Mucosa of descending colon (tissue), 3 donors: ENCODE measurements around the gene SMURF1. TPM values are rescaled to one million over a fixed set of nuclear protein-coding genes. Genes with fewer than 3 reads are reported as not detected.

Source experiments
- ATAC-seq: fragments of 200-7000 bp; cut with Tn5 transposase; one replicate; pipeline ENCODE4 v1.9.1; 2020; ENCODE audit warnings: mild to moderate bottlenecking, moderate library complexity
- DNase-seq, 3 donors: peaks; one replicate each; pipeline ENCODE4 v3.0.0-alpha.2; 2020
- H3K36me3 ChIP-seq: fragments of 200-600 bp; one replicate; pipeline ENCODE4 v1.8.0; 2021; ENCODE audit warnings: low read depth, mild to moderate bottlenecking
- H3K4me1 ChIP-seq: fragments of 200-600 bp; one replicate; pipeline ENCODE4 v1.8.0; 2021; ENCODE audit warnings: low read depth, mild to moderate bottlenecking
- H3K4me3 ChIP-seq: fragments of 200-600 bp; one replicate; pipeline ENCODE4 v1.8.0; 2021; ENCODE audit warnings: mild to moderate bottlenecking
- H3K9me3 ChIP-seq: fragments of 200-600 bp; one replicate; pipeline ENCODE4 v1.8.0; 2021; ENCODE audit warnings: mild to moderate bottlenecking
- CTCF ChIP-seq: fragments of 200-600 bp; IDR thresholded peaks from one replicate; pipeline ENCODE4 v1.8.0; 2022; ENCODE audit warnings: antibody characterized with exemption, mild to moderate bottlenecking
- intact Hi-C, 2 donors: fragments of 100-400 bp; cut with DNase I in 1 of 2; cut with micrococcal nuclease in 1 of 2; formaldehyde crosslinking; loops; one replicate each; pipeline versions ENCODE4 v1.11.0 to v1.11.1; 2022; cut with DNase I, micrococcal nuclease
- total RNA-seq, 3 donors: library from RNA; stranded (reverse); fragmentation: NEBNext Ultra II Directional in 2 of 3; extraction: Animal tissue kit (Norgen Biotek cat#: 25700) in 2 of 3; gene quantifications; one replicate each; pipeline versions ENCODE4 v1.2.1 to v1.2.4, GENCODE V29; 2021 to 2023
- donor health status: DM: no; HTN: no; CAD: no; lungs with moderate emphysema.
- donor health status: DM: no; HTN: no; CAD: no.
- donor health status: DM: no; HTN: yes; CAD: no.

Gene SMURF1
- total RNA-seq, 3 donors from 2014 or later: 28.4 to 36.0 (median 31.2) TPM

DNA sequence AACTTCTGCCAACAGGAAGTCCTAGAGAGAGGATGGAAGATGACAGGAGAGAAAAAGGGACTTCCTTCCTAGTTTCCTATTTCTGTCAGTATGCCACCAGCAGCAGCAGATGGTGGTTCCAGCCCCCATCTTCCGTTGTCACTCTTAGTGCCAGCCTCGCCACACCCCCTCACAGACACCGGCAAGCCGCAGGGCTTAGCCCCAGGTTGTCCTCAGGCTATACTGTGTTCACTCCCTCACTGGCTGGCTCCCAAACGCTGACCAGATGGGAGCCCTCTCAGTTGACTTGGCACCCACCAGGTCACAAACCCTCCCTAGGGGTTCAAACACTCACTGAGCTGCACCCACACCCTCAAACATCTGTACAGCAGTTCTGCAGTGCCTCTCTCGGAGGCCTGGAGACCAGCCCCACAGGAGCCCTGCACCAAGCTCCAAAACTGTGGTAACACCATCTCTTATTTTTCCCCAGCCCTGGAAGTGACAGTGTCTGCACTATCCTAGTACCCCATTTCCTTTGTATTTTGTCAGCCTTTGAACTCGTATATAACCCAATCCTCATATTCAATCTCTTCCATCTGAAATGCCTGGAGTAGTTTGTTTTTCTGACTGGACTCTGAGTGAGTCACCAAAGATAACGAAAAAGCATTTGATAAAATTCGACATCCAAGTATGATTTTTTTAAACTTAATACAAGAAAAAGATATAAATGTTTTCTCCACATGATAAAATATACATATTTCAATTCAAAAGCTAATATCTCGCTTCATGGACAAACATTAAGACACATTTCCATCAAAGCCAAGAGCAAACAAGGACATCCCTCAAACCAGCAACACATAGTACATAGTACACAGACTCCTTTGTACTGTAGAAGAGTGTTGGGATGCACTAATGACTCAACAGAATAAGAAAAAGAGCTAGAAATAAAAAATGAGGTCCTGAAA is 34.5 kb downstream of the SMURF1 start:
- intact Hi-C loops: no loop called here
- no peak for DNase-seq
- Histone ChIP-seq H3K9me3 (no peaks in the 10 kb centered on the region), H3K36me3 (no peaks in the 10 kb centered on the region), H3K4me1 (peaks cover 10% of the 10 kb centered on the region), H3K4me3 (no peak overlapping the region)
- no peak for TF ChIP-seq CTCF
- ATAC-seq: peak; percentile 15

GRCh38 chr7:99108613-99109012 is 35.3 kb downstream of the SMURF1 start:
- no peak overlapping the region for H3K4me3 ChIP-seq
- H3K9me3 ChIP-seq: no peaks in the 10 kb centered on the region
- peaks cover 10% of the 10 kb centered on the region for H3K4me1 ChIP-seq
- ATAC-seq: no peak
- no peaks in the 10 kb centered on the region for H3K36me3 ChIP-seq
- intact Hi-C loops: no loop called here
- TF ChIP-seq CTCF: no peak
- no peak for DNase-seq

- peak; percentile 39 for ATAC-seq
- peaks cover 3% of the 10 kb centered on the region for H3K4me1 ChIP-seq
- no peak for TF ChIP-seq CTCF
- H3K4me3 ChIP-seq: no peak overlapping the region
- no peak for DNase-seq
- intact Hi-C loops: no loop called here
- no peaks in the 10 kb centered on the region for H3K9me3 ChIP-seq
- H3K36me3 ChIP-seq: no peaks in the 10 kb centered on the region
These were observed 37.1 kb downstream of the SMURF1 start for GRCh38 chr7:99106821-99107241.

GRCh38 chr7:99106411-99106810 is 37.5 kb downstream of the SMURF1 start:
- H3K9me3 ChIP-seq: no peaks in the 10 kb centered on the region
- H3K4me3 ChIP-seq: no peak overlapping the region
- no peaks in the 10 kb centered on the region for H3K4me1 ChIP-seq
- no peaks in the 10 kb centered on the region for H3K36me3 ChIP-seq
- no peak for DNase-seq
- TF ChIP-seq CTCF: no peak
- ATAC-seq: no peak
- intact Hi-C loops: no loop called here

DNA sequence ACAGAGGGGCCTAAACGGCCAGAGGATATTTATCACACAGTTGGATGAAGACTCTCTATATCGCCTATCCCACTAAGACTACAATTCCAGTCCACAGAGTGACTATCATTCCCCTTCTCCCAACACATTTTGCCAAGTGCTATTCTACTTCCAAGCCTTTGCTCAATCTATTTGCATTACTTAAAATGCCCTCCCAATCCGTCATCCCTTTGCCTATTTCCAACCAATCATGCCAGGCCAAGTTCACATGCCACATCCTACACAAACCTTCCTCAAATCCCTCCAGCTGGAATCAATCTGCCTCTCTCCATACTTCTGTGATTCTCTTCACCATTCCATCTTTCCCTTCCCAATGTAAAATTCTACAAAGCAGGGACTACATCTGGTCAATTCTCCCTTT is 38.2 kb downstream of the SMURF1 start:
- Histone ChIP-seq H3K9me3 (no peaks in the 10 kb centered on the region), H3K4me3 (no peak overlapping the region), H3K36me3 (no peaks in the 10 kb centered on the region), H3K4me1 (no peaks in the 10 kb centered on the region)
- ATAC-seq: no peak
- intact Hi-C loops: no loop called here
- TF ChIP-seq CTCF: no peak
- no peak for DNase-seq
